OCI-LY3 (cell line): Measurements from ENCODE around the gene TCP11.

Experiments
- H2AFZ ChIP-seq: fragments of 200-600, 300-600 bp; shearing (Covaris generic); 2 replicates; pipeline ENCODE4 v1.6.0; 2014; ENCODE audit warnings: antibody characterized with exemption, low read depth, low read length
- H3K27ac ChIP-seq: fragments of 200-600, 300-600 bp; sonication (generic); 2 replicates; pipeline ENCODE4 v1.5.1; 2014; ENCODE audit warnings: mild to moderate bottlenecking, low read length, moderate library complexity, mixed read lengths
- H3K27me3 ChIP-seq: fragments of 200-600, 300-600 bp; sonication (generic); 2 replicates; pipeline ENCODE4 v1.6.1; 2014; ENCODE audit warnings: low read depth, low read length, mixed read lengths
- H3K36me3 ChIP-seq: fragments of 200-600, 300-600 bp; sonication (generic); replicated peaks from 2 replicates; pipeline ENCODE3; 2014; ENCODE audit warnings: low read depth, low read length, mixed read lengths
- H3K4me1 ChIP-seq: fragments of 300-600, 200-600 bp; sonication (generic); 2 replicates; pipeline ENCODE4 v1.6.1; 2014; ENCODE audit warnings: low read length, mixed read lengths
- H3K4me2 ChIP-seq: fragments of 200-600, 300-600 bp; sonication (generic); 2 replicates; pipeline ENCODE4 v1.6.1; 2014; ENCODE audit warnings: low read length, mixed read lengths
- H3K4me3 ChIP-seq: fragments of 300-600, 200-600 bp; sonication (generic); 2 replicates; pipeline ENCODE4 v1.5.1; 2014; ENCODE audit warnings: antibody characterized with exemption, mild to moderate bottlenecking, low read length, moderate library complexity
- H3K79me2 ChIP-seq: fragments of 300-600, 200-600 bp; shearing (Covaris generic); 2 replicates; pipeline ENCODE4 v1.6.1; 2014; ENCODE audit warnings: mild to moderate bottlenecking, low read length, mixed read lengths
- H3K9ac ChIP-seq: fragments of 300-600, 200-600 bp; shearing (Covaris generic); 2 replicates; pipeline ENCODE4 v1.6.0; 2014; ENCODE audit warnings: mild to moderate bottlenecking, low read length, moderate library complexity
- H3K9me3 ChIP-seq: fragments of 200-600, 300-600 bp; shearing (Covaris generic); 2 replicates; pipeline ENCODE4 v1.6.1; 2014; ENCODE audit warnings: low read length, mixed read lengths; ENCODE audit not compliant: insufficient read depth
- H4K20me1 ChIP-seq: fragments of 200-600, 300-600 bp; sonication (generic); 2 replicates; pipeline ENCODE4 v1.6.1; 2016; ENCODE audit warnings: low read length, mixed read lengths; ENCODE audit not compliant: insufficient read depth
- CTCF ChIP-seq: fragments of 200-600, 300-600 bp; sonication (generic); IDR thresholded peaks from 2 replicates; pipeline ENCODE4 v1.5.1; 2014; ENCODE audit warnings: antibody characterized with exemption, low read length, low read depth
- EZH2phosphoT487 ChIP-seq: fragments of 200-600 bp; shearing (Covaris generic); IDR thresholded peaks from 2 replicates; pipeline ENCODE4 v1.6.1; 2018; ENCODE audit warnings: antibody characterized with exemption, mixed run types, low read depth

Gene TCP11

DNA sequence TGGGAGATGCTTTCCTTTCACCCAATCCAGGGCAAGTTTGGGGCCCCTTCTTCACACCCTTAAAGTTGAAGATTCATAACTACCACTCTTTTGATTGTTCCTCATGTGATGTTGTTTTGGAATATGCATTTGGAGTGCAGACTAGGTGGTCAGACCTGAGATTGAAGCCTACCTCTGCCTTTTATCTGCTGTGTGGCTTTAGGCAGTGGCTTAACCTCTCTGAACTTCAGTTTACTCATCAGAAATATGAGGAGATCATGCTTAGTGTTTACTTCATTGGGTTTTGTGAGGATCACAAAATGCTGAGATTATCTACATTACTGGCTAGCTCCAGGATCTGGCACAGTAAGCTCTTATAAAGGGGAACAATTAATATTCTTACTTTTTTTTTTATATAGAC lies 26.4 kb upstream of the TCP11 start:
- Histone ChIP-seq H3K4me2 (no peak overlapping the region), H3K4me3 (no peak overlapping the region), H3K9me3 (no peaks in the 10 kb centered on the region), H4K20me1 (no peaks in the 10 kb centered on the region), H3K79me2 (no peaks in the 10 kb centered on the region), H2AFZ (no peak overlapping the region), H3K27ac (no peak overlapping the region), H3K4me1 (peaks cover 26% of the 10 kb centered on the region), H3K27me3 (0 out of 2 replicates have a peak, but pooled peaks cover 2% of the 10 kb centered on the region), H3K36me3 (no peaks in the 10 kb centered on the region), H3K9ac (no peak overlapping the region)
- TF ChIP-seq EZH2phosphoT487, result no peak

DNA sequence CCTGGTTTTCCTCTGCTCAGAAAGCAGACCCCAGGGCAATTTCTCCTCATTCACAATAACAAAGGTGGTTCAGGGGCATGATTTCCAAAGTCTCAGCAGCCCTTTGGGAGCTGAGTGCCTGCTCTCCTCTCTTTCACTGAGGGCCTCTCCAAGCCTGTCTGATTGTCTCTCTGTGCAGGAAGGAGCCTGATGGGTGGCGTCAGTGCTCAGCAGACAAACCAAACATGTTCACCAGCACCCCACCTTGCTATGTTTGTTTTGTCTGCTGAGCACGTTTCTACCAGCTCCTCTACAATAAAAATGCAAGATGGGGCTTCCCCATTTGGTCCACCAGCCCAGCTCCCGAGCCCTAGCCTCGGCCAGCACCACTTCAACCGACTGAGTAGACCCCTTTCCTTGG lies 25.4 kb upstream of the TCP11 start:
- Histone ChIP-seq H3K4me3 (no peak overlapping the region), H3K27ac (no peak overlapping the region), H3K27me3 (0 out of 2 replicates have a peak, but pooled peaks cover 2% of the 10 kb centered on the region), H3K79me2 (no peaks in the 10 kb centered on the region), H4K20me1 (no peaks in the 10 kb centered on the region), H3K9me3 (no peaks in the 10 kb centered on the region), H3K36me3 (no peaks in the 10 kb centered on the region), H2AFZ (no peak overlapping the region), H3K9ac (no peak overlapping the region), H3K4me2 (no peak overlapping the region), H3K4me1 (peaks cover 24% of the 10 kb centered on the region)
- no peak for TF ChIP-seq EZH2phosphoT487
- no peak for TF ChIP-seq CTCF

- TF ChIP-seq EZH2phosphoT487 (no peak), CTCF (no peak)
- Histone ChIP-seq H2AFZ (no peak overlapping the region), H3K36me3 (no peaks in the 10 kb centered on the region), H3K4me1 (peaks cover 20% of the 10 kb centered on the region), H3K9me3 (no peaks in the 10 kb centered on the region), H3K27ac (no peak overlapping the region), H3K9ac (no peak overlapping the region), H4K20me1 (no peaks in the 10 kb centered on the region), H3K4me2 (no peak overlapping the region), H3K27me3 (0 out of 2 replicates have a peak, but pooled peaks cover 2% of the 10 kb centered on the region), H3K79me2 (no peaks in the 10 kb centered on the region), H3K4me3 (no peak overlapping the region)
These were observed 25.0 kb upstream of the TCP11 start for GRCh38 chr6:35166116-35166515.

DNA sequence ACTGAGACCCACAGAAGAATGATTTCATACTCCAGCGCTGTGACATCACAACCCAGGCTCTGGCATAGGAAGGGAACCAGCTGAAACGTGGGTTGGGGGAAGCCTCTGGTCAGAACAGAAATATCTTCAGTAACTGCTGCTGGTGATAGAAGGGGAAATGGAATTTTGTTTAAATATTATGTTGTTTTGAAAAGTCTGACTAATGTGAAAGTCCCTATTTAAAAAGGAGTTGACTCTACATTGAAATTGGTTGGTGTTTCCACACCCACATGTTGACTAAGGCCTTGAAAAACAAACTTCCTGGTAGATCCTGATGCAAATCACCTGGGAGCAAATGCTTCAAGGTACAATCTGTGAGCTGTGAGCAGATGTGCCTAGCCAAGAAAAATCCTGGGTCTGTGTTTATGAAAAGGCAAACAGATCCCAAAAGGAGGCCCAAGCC lies 24.5 kb upstream of the TCP11 start:
- Histone ChIP-seq H3K36me3 (no peaks in the 10 kb centered on the region), H3K79me2 (no peaks in the 10 kb centered on the region), H4K20me1 (no peaks in the 10 kb centered on the region), H3K4me1 (peaks cover 16% of the 10 kb centered on the region), H3K27ac (no peak overlapping the region), H3K9me3 (no peaks in the 10 kb centered on the region), H3K9ac (no peak overlapping the region), H3K4me3 (no peak overlapping the region), H2AFZ (no peak overlapping the region), H3K27me3 (0 out of 2 replicates have a peak, but pooled peaks cover 2% of the 10 kb centered on the region), H3K4me2 (no peak overlapping the region)
- TF ChIP-seq EZH2phosphoT487 (no peak), CTCF (no peak)

DNA sequence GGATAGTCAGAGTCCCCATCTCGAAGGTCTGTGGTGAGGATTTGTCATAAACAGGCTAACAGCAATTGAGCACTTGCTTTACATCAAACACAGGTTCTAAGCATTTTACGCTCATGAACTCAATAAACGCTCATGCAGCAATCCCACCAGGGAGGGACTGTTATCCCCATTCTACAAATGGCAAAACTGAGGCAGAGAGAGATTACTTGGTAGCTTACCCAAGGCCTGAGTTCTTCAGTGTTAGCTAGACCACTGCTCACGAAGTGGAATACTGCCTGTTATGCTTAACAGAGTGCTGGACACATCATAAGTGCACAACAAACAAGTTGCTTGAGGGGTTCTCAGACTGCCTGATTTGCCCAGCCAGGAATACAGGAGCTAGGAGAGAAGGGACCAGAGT lies 23.7 kb upstream of the TCP11 start:
- Histone ChIP-seq H3K9ac (no peak overlapping the region), H3K4me3 (no peak overlapping the region), H3K27ac (no peak overlapping the region), H3K9me3 (no peaks in the 10 kb centered on the region), H3K4me2 (no peak overlapping the region), H3K36me3 (no peaks in the 10 kb centered on the region), H3K4me1 (peaks cover 16% of the 10 kb centered on the region), H3K79me2 (no peaks in the 10 kb centered on the region), H2AFZ (no peak overlapping the region), H3K27me3 (no peaks in the 10 kb centered on the region), H4K20me1 (no peaks in the 10 kb centered on the region)
- TF ChIP-seq EZH2phosphoT487, result no peak
- no peak for TF ChIP-seq CTCF
